ENCODE measurements around the gene C20orf141. TPM values are rescaled to one million over a fixed set of nuclear protein-coding genes. Genes with fewer than 3 reads are reported as not detected.

The C20orf141 gene
- total and polyA plus RNA-seq, 10 of the 15 experiments (the other 5 are each of a cell fraction or from before 2014, with no cell fraction given): not detected

- TF ChIP-seq ZNF592 (IDR thresholded peaks at IDR 0.05): no peak
- no peak for TF ChIP-seq NFYA (IDR thresholded peaks at IDR 0.05; ENCODE audit: borderline replicate concordance, low read depth, low read length)
- TF ChIP-seq MXI1 (IDR thresholded peaks at IDR 0.05; ENCODE audit: low read depth, low read length): no peak
- TF ChIP-seq NFIC (IDR thresholded peaks at IDR 0.05; ENCODE audit: low read depth, low read length): no peak
- no peak for TF ChIP-seq SIX5 (IDR thresholded peaks at IDR 0.05; ENCODE audit: low read depth, low read length, severe bottlenecking)
- no peak for TF ChIP-seq ZNF687 (IDR thresholded peaks at IDR 0.05)
- no peak for TF ChIP-seq RB1 (IDR thresholded peaks at IDR 0.05; ENCODE audit: borderline replicate concordance)
- TF ChIP-seq ZBTB4 (CRISPR knock-in tag; IDR thresholded peaks at IDR 0.05): no peak
- no peak for TF ChIP-seq PKNOX1 (IDR thresholded peaks at IDR 0.05)
Measured at GRCh38 chr20:2837221-2837960, 22.6 kb downstream of the C20orf141 start (continued).
